GM23338 (cell line): ENCODE results near the gene STK32C. TPM values are rescaled to one million over a fixed set of nuclear protein-coding genes. Genes with fewer than 3 reads are reported as not detected.

ENCODE experiments used
- ATAC-seq: fragments of 200-7000 bp; cut with Tn5 transposase; 3 replicates; pipeline ENCODE4 v1.9.1; 2020
- DNase-seq: peaks from one replicate; pipeline ENCODE4 v3.0.0-alpha.2; 2015; ENCODE audit warnings: low spot score
- H2AFZ ChIP-seq: fragments of 200-600 bp; sonication (generic); 2 replicates; pipeline ENCODE4 v1.8.0; 2016; ENCODE audit warnings: antibody characterized with exemption, mild to moderate bottlenecking, moderate library complexity
- H3F3A ChIP-seq: fragments of 200-600 bp; sonication (generic); replicated peaks from 2 replicates; pipeline ENCODE4 v1.8.0; 2017; ENCODE audit warnings: antibody characterized with exemption, mixed run types, low read depth
- H3K27ac ChIP-seq: fragments of 200-600 bp; sonication (generic); 2 replicates; pipeline ENCODE4 v1.6.1; 2016; ENCODE audit warnings: low read depth
- H3K27me3 ChIP-seq: fragments of 200-600 bp; sonication (generic); 2 replicates; pipeline ENCODE4 v1.8.0; 2016; ENCODE audit warnings: mild to moderate bottlenecking, mixed run types, moderate library complexity; ENCODE audit not compliant: insufficient read depth
- H3K36me3 ChIP-seq: fragments of 200-600 bp; sonication (generic); 2 replicates; pipeline ENCODE4 v1.8.0; 2016; ENCODE audit warnings: mild to moderate bottlenecking; ENCODE audit not compliant: insufficient read depth
- H3K4me1 ChIP-seq: fragments of 200-600 bp; sonication (generic); 2 replicates; pipeline ENCODE4 v1.8.0; 2016; ENCODE audit warnings: mild to moderate bottlenecking, moderate library complexity; ENCODE audit not compliant: insufficient read depth
- H3K4me2 ChIP-seq: fragments of 200-600 bp; sonication (generic); 2 replicates; pipeline ENCODE4 v1.7.1; 2017; ENCODE audit warnings: mixed run types
- H3K4me3 ChIP-seq: fragments of 200-600 bp; sonication (generic); 2 replicates; pipeline ENCODE4 v1.6.1; 2016; ENCODE audit warnings: mixed run types
- H3K79me2 ChIP-seq: fragments of 200-600 bp; sonication (generic); replicated peaks from 2 replicates; pipeline ENCODE4 v1.8.0; 2017; ENCODE audit warnings: mild to moderate bottlenecking; ENCODE audit not compliant: insufficient read depth
- H3K9me2 ChIP-seq: fragments of 200-600 bp; sonication (generic); 2 replicates; pipeline ENCODE4 v1.8.0; 2017; ENCODE audit not compliant: insufficient read depth
- H4K20me1 ChIP-seq: fragments of 200-600 bp; sonication (generic); replicated peaks from 2 replicates; pipeline ENCODE4 v1.8.0; 2017; ENCODE audit warnings: mild to moderate bottlenecking; ENCODE audit not compliant: insufficient read depth
- H3K27ac Mint-ChIP-seq: 2 replicates; pipeline ENCODE4 v1.8.0; 2020; ENCODE audit warnings: inconsistent platforms, mild to moderate bottlenecking, moderate library complexity, mixed read lengths
- H3K27me3 Mint-ChIP-seq: 3 replicates; pipeline ENCODE4 v1.8.0; 2022; ENCODE audit warnings: low read depth, mild to moderate bottlenecking, moderate library complexity, mixed read lengths, inconsistent platforms; ENCODE audit not compliant: insufficient read depth, poor library complexity
- H3K36me3 Mint-ChIP-seq: 3 replicates; pipeline ENCODE4 v1.8.0; 2021; ENCODE audit warnings: low read depth, mild to moderate bottlenecking, inconsistent platforms, moderate library complexity, mixed read lengths
- H3K4me1 Mint-ChIP-seq: 3 replicates; pipeline ENCODE4 v1.8.0; 2020; ENCODE audit warnings: mild to moderate bottlenecking, inconsistent platforms, mixed read lengths
- H3K4me3 Mint-ChIP-seq: 3 replicates; pipeline ENCODE4 v1.8.0; 2021; ENCODE audit warnings: moderate library complexity, mild to moderate bottlenecking, inconsistent platforms, mixed read lengths
- H3K9me3 Mint-ChIP-seq: 3 replicates; pipeline ENCODE4 v1.8.0; 2020; ENCODE audit warnings: moderate library complexity, mild to moderate bottlenecking, inconsistent platforms, mixed read lengths
- polyA plus RNA-seq: library from polyadenylated mRNA; unstranded; fragments of >200 nt; fragmentation: Nextera tagmentation; extraction: Ambion mirVana; gene quantifications from 2 replicates; pipeline ENCODE4 v1.2.1, GENCODE V29; 2016
- total RNA-seq: library from RNA; depleted of rRNA; stranded (reverse); fragments of >200 nt; shearing (Covaris generic); gene quantifications from 2 replicates; pipeline ENCODE4 v1.2.3, GENCODE V29; 2014
- TF ChIP-seq, protein P1 (sequence below), 2 experiments: fragments of 200-600 bp in 1 of 2; sonication (generic) in 1 of 2; conservative IDR thresholded peaks; 2 replicates each; pipeline versions ENCODE4 v1.5.1 to v1.6.1; 2016 to 2017; ENCODE audit warnings: antibody characterized with exemption in 2 of 2, low read depth in 2 of 2, mild to moderate bottlenecking in 2 of 2, moderate library complexity in 1 of 2
- TF ChIP-seq, protein P2 (sequence below): fragments of 250-450 bp; sonication (Bioruptor Pico); IDR thresholded peaks from 2 replicates; pipeline ENCODE4 v1.5.0; 2020; ENCODE audit warnings: mild to moderate bottlenecking, moderate library complexity

Gene STK32C
- total and polyA plus RNA-seq, 2 experiments from 2014 or later: 10.2 to 20.5 TPM

DNA sequence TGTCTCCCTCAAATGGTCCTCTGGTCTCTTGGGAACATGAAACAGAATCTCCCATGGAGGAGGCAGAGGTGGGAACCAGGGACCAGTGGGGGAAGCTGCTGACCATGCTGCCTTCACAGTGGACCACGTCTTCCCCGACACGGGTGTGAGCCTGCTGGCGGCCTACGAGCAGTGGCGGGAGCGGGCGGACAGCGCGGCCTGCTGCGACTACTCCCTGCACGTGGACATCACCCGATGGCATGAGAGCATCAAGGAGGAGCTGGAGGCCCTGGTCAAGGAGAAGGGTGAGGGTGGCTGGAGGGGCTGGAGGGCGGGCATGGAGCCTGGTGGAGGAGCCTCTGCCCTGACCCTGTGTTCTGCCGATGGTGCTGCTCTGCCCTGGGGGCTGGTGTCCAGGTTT lies 113.0 kb downstream of the STK32C start:
- no peak for ATAC-seq

More for the DNA sequence above, 113.0 kb downstream of the STK32C start:
- Histone ChIP-seq H3K79me2 (no peaks in the 10 kb centered on the region), H3K27ac (no peak overlapping the region), H3K9me2 (no peaks in the 10 kb centered on the region), H3K4me1 (no peaks in the 10 kb centered on the region), H3K27me3 (no peaks in the 10 kb centered on the region), H2AFZ (no peak overlapping the region), H4K20me1 (no peaks in the 10 kb centered on the region), H3K36me3 (no peaks in the 10 kb centered on the region), H3K4me2 (no peak overlapping the region), H3K4me3 (no peak overlapping the region), H3F3A (no peaks in the 10 kb centered on the region)
- DNase-seq: no peak
- no peaks in the 10 kb centered on the region for H3K4me1 Mint-ChIP-seq
- TF ChIP-seq, protein P1, sequence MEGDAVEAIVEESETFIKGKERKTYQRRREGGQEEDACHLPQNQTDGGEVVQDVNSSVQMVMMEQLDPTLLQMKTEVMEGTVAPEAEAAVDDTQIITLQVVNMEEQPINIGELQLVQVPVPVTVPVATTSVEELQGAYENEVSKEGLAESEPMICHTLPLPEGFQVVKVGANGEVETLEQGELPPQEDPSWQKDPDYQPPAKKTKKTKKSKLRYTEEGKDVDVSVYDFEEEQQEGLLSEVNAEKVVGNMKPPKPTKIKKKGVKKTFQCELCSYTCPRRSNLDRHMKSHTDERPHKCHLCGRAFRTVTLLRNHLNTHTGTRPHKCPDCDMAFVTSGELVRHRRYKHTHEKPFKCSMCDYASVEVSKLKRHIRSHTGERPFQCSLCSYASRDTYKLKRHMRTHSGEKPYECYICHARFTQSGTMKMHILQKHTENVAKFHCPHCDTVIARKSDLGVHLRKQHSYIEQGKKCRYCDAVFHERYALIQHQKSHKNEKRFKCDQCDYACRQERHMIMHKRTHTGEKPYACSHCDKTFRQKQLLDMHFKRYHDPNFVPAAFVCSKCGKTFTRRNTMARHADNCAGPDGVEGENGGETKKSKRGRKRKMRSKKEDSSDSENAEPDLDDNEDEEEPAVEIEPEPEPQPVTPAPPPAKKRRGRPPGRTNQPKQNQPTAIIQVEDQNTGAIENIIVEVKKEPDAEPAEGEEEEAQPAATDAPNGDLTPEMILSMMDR (conservative IDR thresholded peaks at IDR 0.05; ENCODE audit: low read depth in 2 of 2): no peak
- TF ChIP-seq, protein P2, sequence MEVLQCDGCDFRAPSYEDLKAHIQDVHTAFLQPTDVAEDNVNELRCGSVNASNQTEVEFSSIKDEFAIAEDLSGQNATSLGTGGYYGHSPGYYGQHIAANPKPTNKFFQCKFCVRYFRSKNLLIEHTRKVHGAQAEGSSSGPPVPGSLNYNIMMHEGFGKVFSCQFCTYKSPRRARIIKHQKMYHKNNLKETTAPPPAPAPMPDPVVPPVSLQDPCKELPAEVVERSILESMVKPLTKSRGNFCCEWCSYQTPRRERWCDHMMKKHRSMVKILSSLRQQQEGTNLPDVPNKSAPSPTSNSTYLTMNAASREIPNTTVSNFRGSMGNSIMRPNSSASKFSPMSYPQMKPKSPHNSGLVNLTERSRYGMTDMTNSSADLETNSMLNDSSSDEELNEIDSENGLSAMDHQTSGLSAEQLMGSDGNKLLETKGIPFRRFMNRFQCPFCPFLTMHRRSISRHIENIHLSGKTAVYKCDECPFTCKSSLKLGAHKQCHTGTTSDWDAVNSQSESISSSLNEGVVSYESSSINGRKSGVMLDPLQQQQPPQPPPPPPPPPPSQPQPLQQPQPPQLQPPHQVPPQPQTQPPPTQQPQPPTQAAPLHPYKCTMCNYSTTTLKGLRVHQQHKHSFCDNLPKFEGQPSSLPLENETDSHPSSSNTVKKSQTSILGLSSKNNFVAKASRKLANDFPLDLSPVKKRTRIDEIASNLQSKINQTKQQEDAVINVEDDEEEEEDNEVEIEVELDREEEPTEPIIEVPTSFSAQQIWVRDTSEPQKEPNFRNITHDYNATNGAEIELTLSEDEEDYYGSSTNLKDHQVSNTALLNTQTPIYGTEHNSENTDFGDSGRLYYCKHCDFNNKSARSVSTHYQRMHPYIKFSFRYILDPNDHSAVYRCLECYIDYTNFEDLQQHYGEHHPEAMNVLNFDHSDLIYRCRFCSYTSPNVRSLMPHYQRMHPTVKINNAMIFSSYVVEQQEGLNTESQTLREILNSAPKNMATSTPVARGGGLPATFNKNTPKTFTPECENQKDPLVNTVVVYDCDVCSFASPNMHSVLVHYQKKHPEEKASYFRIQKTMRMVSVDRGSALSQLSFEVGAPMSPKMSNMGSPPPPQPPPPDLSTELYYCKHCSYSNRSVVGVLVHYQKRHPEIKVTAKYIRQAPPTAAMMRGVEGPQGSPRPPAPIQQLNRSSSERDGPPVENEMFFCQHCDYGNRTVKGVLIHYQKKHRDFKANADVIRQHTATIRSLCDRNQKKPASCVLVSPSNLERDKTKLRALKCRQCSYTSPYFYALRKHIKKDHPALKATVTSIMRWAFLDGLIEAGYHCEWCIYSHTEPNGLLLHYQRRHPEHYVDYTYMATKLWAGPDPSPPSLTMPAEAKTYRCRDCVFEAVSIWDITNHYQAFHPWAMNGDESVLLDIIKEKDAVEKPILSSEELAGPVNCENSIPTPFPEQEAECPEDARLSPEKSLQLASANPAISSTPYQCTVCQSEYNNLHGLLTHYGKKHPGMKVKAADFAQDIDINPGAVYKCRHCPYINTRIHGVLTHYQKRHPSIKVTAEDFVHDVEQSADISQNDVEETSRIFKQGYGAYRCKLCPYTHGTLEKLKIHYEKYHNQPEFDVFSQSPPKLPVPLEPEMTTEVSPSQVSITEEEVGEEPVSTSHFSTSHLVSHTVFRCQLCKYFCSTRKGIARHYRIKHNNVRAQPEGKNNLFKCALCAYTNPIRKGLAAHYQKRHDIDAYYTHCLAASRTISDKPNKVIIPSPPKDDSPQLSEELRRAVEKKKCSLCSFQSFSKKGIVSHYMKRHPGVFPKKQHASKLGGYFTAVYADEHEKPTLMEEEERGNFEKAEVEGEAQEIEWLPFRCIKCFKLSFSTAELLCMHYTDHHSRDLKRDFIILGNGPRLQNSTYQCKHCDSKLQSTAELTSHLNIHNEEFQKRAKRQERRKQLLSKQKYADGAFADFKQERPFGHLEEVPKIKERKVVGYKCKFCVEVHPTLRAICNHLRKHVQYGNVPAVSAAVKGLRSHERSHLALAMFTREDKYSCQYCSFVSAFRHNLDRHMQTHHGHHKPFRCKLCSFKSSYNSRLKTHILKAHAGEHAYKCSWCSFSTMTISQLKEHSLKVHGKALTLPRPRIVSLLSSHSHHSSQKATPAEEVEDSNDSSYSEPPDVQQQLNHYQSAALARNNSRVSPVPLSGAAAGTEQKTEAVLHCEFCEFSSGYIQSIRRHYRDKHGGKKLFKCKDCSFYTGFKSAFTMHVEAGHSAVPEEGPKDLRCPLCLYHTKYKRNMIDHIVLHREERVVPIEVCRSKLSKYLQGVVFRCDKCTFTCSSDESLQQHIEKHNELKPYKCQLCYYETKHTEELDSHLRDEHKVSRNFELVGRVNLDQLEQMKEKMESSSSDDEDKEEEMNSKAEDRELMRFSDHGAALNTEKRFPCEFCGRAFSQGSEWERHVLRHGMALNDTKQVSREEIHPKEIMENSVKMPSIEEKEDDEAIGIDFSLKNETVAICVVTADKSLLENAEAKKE (CRISPR knock-in tag): no peak
- peaks cover 9% of the 10 kb centered on the region for H3K36me3 Mint-ChIP-seq
- H3K27ac Mint-ChIP-seq: no peak overlapping the region
- H3K9me3 Mint-ChIP-seq: no peaks in the 10 kb centered on the region; the same call in 1 of the 3 replicates
- H3K4me3 Mint-ChIP-seq: no peak overlapping the region
- H3K27me3 Mint-ChIP-seq: peaks cover 4% of the 10 kb centered on the region
